Stimulated activated CD8-positive, alpha-beta memory T cell treated with anti-CD3 and anti-CD28 coated beads, Interleukin-15, amount 100 ng/mL, for 1 hour (primary cell): ENCODE results near the gene THAP4.
"Not testable (repeated sequence)": the region's sequence is repeated elsewhere in the genome, so short reads cannot be mapped to it uniquely, and the experiment has no call there.

Source experiments
- DNase-seq: peaks from one replicate; pipeline ENCODE4 v3.0.0-alpha.2; 2020; ENCODE audit warnings: low read depth

Gene THAP4

DNA sequence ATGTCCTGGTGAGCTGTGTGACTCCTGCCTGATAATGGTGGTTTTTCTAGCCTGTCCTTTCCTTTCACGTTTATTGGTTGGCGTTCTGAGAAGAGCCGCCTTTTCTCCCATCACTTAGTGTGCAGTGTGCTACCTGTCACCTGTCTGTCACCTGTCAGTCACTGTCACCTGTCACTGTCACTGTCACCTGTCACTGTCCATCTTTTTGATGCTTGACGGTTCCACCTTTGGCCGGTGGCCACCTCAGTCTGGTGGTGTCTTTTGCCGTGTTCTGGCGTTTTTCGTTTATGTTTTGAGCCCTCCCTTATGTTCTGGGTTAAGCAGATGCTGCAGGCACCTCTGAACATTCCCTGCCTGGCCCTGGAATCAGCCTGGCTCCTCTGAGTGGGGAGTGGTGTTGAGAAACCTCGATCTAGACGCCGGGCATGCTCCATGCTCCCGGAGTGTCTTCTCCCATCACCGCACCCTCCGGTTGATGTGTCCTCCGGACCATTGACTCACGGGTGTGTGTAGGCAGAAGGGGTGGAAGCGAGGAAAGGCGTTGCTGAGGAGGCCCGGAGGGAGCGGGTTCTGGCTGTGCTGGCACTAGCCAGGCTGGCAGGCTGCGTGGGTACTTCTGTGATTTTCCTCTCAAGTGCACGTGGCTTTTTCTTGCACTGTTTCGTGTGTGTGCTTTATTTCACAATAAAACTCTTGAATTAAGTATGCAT is 28.9 kb upstream of the THAP4 start:
- DNase-seq, result no peak

DNA sequence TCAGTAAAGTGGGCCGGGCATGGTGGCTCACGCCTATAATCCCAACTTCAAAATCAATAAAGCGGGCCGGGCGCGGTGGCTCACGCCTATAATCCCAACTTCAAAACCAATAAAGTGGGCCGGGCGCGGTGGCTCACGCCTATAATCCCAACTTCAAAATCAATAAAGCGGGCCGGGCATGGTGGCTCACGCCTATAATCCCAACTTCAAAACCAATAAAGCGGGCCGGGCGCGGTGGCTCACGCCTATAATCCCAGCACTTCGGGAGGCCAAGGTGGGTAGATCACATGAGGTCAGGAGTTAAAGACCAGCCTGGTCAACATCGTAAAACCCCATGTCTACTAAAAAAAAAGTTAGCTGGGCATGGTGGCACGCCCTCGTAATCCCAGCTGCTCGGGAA is 25.8 kb upstream of the THAP4 start:
- DNase-seq, result not testable (repeated sequence)

DNA sequence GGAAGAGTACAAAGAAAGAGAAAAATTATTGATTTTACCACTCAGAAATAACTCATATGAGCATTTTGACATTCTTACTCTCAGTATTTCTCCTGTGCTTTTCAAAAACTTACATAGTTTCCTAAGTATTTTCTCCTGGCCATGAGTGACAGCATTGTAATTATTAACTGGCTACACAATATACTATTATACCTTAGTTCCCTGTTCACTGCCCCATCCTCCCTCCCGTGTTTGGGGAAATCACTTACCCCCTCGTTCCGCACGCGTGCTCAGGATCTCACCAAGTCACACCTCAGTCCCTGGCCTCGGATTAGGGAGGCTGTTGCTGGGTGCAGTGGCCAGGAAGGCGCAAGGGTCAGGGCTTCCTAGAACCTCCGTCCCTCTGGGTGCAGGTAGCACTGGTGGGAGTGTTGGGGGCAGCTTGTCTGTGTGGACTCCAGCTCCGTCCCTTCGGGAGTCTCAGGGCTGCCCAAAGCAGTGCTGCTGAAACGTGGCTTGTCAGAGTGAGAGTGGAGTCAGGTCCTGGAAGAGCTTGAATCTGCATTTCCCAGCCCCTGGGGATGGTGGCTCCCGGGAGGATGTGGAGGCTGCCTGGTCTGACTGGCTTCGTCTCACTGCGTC is 23.7 kb upstream of the THAP4 start:
- DNase-seq, result no peak

DNA sequence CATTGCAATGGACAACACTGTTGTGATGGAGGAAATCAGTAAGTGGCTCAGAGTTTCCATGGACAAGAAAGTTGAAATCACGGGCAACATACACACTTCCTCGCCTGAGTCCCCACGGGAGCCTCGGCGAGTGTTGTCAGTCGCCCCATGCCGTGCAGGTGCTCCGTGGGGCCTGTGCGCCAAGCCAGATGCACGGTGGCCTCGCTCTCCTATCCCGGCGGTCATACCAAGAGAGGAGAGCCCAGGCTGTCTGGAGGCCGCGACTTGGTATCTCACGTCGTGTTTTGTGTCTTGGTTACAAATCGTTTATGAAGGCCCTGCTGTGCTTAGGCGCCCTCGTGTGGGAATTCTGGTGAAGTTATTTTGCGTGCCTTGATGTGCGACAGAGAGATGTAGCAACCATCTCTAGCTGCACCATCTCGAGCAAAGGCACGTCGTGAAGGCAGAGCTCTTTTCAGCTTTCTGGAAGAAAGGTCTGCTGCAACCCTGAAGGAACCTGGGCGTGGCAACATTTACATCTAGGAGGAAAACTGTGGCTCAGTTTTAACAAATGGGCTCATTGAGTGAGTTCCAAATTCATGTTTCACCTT is 22.3 kb upstream of the THAP4 start:
- no peak for DNase-seq

DNA sequence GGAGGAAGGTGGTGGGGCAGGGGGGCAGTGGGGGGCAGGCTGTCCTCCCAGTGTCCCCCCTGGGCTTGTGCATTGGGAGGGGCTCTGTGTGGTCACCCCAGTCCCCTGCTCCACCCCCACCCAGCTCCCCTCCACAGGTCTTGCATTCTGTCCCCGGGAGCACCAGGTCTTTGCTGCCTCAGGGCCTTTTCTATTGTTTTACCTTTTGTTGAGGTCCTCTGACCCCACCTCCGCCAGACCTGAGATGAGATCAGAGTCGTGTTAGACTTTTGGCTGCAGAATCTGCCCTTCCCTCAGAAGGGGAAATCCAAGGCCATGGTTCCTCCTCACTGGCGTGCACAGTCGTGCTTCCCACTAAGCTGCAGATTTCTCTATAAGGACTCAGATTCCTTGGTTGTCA is 21.3 kb upstream of the THAP4 start:
- DNase-seq, result no peak

DNA sequence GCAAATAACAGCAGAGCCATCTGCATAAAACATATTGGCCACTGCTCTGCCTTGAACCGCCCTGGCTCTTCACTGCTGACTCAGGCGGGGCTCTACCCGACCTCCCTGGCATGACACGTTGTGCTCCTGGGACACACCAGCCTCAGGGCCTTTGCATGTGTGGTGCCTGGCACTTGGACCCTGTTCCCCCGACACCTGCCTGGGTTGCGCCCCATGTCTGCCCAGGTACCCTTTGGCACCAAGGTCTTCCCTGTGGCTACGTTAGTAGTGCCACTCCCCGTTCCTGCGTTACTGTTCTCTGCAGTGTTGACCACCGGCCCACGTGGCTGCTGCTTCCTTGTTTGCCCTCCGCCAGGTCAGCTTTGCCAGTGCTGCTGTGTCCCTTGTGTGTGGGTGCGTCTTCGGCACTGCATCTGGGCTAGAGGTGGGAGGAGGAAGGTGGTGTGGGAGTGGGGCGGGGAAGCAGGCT is 20.9 kb upstream of the THAP4 start:
- DNase-seq, result no peak

DNA sequence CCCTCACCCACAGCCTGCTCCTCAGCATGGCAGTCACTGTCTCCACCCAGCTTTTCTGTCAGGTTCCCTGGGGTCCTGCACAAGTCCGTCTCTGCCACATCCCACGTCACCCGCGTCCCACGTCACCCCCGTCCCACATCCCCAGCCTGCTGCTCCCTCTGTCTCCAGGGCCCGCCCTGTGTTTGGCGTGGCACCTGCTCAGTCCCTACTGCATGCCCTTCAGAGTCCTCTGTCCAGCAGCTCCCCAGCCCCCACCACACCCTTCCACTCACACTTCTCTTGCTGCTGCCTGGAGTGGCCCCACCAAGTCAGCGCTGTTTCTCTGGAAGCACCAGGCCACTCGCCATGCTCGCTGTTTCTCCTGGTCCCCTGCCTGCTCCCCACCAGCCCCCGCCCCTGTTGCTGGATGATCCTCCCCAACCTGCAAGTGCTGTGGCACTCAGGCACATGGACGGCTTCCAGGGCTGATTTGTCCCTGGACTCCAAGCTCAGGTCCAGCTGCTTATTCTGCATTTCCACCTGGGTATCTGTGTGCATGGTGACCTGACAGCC is 19.3 kb upstream of the THAP4 start:
- DNase-seq, result no peak

DNA sequence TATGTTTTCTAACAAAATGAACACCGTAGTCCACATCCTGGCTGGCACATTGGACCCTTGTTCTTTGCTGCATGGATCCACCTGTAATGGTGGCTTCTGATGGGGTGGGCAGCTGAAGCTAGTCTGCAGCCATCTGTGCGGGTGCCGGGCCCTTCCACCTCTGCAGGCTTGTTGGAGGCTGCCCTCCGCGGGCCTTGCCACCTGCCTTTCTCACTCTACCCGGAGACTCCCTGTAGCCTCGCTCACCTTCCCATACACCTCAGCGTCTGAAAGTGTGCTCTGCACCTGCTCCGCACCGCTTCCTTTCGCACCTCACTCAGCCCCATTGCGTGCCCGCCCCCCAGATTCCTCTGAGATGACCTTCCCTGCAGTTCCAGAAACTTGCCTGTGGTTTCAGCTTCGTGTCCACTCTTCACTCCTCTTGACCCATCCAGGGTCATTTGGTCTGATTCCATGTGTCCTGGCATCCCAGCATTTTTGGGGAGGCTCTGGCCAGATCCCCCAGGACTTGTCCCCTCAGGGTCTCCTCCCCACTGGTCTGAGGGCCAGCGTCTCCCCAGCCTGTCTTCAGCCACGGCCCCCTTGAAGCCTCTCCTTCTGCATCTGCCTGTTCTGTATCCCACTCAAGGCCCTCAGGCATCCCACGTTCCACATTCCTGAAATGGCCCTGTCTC is 18.7 kb upstream of the THAP4 start:
- DNase-seq, result no peak

DNA sequence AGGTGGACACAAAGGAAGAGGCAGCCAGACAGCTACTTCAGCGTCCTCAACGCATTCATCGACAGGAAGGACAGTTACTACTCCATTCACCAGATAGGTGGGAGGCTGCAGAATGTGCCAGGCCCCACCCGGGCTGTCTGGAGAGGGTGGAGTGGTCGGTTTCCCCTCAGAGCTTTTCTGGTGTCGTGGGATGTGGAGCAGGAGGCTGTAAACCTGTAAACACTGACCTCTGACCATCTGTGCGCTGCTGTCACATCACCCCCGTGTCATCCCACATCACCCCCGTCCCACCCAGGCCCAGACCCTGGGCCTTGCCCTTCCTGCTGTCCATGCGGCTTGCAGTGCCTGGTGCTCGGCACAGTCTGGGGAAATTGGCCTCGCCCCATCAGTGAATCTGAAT is 17.6 kb upstream of the THAP4 start:
- no peak for DNase-seq

DNA sequence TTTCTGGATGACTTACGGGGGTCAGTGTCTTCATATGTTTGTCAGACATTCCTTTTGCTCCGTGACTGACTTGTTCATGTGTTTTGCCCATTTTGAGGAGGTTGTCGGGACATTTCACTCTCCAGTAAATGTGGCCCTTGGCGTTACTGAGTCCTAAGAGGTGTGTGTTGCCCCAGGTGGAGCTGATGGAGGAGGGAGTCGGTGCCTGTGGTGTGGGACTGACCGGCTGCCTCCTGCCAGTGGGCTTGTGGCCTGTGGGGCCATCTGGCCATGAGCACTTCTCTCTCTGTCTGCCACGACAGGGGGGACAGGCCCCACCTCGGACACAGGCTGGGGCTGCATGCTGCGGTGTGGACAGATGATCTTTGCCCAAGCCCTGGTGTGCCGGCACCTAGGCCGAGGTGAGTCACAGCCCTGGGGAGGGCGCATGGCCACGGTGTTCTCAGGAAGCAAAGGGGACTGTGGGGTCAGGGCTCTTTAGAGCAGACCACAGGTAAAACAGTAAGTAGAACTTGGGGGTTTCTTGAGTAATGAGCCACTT is 16.3 kb upstream of the THAP4 start:
- no peak for DNase-seq

DNA sequence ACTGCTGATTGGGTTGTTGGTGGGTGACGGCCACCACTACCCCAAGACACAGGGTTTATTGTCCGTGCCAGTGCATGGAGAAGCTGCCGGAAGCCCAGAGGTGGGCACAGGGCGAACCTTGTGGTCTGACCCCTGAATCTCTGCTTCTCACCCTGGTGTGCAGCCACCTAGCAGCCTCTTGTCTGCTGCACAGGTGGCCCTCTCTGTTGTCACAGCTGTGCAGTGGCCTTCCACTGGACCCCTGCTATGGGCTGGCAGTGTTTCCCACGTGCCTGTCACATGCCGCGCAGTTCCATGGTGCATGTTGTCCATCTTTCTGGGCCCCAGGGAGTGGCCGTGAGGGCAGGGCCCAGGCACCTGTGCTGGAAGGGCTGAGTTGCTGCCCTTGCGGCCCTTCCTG is 15.8 kb upstream of the THAP4 start:
- no peak for DNase-seq

DNA sequence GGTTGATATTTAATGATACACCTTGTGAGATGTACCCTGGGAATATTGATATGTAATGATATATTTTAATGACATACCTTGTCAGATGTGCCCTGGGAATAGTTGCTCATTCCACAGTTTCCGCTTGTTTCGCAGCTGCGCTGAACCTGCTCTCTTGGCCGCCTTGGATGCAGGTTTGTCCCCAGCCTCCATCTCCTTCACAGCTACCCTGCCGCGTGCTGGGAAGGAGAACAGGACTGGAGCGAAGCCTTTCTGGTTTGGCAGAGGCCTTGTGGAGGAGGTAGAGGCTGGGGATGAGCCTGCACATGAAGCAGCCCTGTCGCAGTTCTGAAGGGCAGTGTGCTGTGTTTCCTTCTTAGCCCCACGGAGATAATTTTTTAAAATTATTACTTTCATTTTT is 15.2 kb upstream of the THAP4 start:
- no peak for DNase-seq

DNA sequence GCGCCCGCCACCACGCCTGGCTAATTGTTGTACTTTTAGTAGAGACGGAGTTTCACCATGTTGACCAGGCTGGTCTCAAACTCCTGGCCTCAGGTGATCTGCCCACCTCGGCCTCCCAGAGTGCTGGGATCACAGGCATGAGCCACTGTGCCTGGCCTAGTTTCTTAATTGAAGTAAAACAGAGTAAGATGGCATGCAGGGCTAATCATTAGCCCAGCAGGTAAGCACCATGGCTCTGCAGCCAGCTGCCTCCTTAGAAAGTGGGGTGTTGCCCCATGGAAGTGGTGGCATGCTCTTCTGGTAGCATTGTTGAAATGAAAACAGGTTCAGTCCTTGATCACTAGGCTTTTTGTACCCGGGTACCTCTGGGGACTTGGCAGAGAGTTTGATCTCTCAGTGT is 13.0 kb upstream of the THAP4 start:
- DNase-seq, result no peak

DNA sequence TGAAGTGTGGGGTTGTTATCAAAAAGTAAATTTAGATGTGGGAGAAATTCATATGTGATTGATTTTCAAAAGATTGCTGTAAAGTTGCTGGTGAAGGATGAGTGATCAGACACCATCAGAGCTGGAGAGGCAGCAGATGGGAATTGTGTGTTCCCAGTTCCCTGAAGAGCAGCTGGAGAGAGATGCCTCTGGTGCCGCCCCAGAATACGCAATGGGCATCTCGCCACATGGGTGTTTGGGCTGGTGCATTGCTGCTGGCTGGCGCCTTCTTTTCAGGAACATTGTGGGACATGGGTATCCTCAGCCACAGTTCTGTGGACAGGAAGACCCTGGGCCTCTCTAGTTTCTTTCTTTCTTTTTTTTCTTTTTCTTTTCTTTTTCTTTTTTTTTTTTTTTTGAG is 12.4 kb upstream of the THAP4 start:
- no peak for DNase-seq

DNA sequence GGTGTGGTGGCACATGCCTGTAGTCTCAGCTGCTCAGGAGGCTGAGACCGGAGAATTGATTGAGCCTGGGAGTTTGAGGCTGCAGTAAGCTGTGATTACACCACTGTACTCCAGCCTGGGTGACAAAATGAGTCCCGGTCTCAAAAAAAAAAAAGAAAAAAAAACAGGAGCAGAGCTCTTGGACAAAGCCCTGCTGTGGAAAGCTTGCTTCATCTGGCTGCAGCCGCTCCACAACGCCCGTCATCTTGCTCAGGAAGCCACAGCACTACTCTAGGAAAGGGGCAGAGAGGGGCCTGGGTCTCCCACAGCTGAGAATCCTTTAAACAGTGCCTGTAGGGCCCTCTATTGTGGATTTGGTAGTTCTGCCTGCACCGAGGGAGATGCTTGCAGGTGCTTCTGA is 11.5 kb upstream of the THAP4 start:
- DNase-seq, result no peak

DNA sequence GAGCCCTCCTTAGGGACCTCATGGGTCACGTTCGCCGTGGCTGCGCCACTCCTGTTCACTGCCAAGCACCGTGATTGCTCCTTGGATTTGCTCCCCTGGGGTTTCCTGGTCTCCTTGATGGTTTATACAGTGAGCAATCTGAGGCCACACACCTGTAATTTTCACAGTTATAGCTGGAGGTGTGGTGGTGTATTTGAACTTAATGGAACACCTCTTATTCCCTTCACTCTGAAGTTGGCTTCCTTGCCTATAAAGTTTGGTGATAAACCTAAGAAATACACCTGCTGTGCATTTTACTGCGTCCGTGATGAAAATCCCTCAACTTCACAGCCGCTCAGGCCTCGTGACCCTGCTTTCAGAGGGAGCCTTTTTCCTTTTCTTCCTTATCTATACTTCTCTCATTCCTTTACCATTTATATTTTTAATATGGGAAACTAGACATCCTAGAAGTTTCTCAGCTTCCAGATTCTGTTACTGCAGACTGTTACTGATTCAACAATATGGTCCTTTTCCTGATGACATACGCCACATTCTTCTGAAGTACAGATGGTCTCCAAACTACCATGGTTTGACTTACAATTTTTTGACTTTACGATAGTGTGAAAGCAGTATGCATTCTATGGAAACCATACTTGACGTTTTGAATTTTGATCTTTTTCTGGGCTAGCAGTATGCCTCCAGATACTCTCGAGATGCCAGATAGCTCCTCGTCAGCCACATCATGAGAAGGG is 9.1 kb upstream of the THAP4 start:
- DNase-seq, result no peak

DNA sequence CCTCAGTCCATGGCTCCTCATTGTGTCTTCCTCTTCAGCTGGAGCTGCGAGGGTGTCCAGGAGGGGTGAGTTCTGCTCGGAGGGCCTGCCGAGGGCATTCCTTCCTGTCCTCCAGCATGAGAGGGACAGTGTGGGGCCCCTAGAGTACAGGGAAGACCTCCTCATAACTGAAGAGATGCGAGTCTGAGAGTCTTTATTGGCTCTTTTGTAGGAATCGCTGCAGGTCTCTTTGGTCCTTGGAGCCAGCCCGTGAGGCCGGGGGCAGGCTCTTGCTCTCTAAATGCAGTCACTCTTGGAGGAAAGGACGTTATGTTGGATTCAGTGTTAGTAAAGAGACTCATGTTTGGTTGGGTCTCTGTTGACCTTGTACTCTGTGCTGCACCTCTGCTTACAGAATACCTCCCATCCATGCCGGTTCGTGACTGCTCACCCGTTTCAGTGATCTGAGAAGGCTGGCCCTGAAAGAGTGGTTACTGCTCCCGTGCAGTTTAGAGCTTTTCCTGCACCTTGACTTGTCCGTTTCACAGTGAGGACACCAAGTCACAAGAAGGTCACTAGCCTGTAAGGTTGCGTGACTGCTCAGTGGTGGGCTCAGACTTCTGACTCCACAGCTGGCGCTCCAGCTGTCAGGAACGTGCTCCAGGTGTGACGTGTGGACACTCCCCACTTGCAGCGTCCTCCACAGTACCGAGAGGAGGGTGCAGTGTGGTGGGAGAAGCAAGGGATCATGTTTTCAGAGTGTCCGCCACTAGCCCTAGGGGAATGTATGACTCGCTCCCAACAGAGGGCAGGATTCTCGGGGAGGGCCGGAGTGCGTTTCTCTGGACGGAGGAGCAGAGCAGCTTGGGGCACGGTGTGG is 8.3 kb upstream of the THAP4 start:
- no peak for DNase-seq

DNA sequence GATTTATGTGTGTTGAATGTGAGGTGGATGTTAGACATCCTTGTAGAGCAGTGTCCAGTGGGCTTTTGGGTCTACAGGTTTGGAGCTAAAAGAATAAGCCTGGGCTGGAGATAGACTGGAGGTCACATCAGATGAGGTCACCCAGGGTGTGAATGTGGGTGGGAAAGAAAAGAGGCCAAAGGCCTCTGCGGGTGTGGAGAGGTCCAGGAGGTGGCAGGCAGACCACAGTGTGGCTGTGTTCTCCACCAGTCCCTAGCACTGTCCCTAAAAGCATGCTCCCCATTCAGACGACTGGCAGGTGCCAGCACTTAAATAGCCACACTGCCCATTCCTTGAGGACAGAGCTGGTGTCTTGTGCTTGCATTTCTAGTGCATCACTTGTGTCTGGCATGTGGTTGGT is 4.7 kb upstream of the THAP4 start:
- no peak for DNase-seq

DNA sequence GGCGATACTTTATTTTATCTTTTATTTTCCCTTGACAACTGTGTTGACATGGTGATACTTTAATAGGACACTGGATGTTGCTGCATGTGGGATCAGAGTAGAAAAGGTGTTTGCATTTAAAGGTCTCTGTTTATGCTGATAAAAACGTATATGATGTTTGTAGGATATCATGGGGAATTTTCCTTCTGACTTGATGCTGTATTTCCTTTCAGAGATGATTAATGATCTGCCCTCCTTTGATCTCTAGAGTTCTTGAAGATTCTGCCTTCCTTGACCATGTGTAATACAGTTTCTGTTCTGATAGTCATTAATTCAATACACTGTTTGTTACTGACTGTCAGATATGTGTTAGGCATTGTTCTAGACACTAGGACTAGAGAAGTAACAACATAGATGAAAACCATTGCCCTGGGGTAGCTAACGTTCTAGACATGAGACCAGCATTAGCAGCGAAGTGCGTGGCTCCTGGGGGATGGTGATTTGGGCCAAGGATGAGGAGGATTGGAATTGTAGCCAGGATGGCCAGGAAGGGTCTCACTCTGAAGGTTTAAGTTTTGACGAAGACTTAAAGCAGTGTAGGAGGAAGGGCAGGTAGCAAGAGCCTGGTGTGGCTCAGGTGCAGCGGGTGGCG is 3.3 kb upstream of the THAP4 start:
- no peak for DNase-seq

DNA sequence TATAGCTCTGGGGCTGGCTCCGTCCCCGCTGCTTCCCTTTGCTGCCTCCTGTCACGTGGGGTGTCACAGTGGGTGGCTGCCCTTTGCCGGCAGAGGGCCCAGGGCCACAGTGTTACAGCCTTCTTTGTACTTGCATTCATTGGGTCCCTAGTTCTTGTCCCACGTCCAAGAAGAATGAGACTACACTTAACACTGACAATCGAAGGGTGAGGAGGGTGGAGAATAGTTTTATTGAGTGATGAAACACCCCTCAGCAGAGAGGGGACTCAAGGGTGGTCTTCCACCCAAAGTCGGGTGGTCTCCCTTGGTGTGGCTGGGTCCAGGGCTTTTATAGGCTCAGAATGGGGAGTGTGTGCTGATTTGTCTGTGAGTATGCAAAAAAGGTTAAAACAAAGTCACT is 2.4 kb upstream of the THAP4 start:
- DNase-seq, result no peak
